Measurements from ENCODE around the gene MACROD2. TPM values are rescaled to one million over a fixed set of nuclear protein-coding genes. Genes with fewer than 3 reads are reported as not detected.

The MACROD2 gene
- total RNA-seq, 2 donors from 2014 or later, result 8.3 to 21.8 TPM

DNA sequence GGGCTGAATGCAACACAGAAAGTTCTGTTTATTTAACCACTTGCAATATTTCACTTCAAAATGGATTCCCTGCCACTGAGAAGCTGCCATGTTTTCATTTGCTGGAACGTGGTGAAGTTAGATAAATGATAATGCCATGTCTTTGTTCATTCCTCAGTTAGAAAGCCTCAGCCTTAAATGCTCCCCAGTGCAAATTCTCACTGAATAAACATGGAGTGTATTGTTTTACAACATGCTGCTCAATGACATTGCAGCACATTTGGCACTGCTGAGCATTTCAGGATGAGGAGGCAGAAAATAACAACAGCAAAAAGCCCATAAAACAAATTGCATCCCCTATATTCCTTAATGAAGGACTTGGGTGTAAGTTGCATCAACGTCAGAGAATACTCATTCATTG, 1255.9 kb downstream of the MACROD2 start:
- 36 to 45% methylated on average over 2 of the region's 2 CpGs for WGBS, 2 donors
- Histone ChIP-seq H3K4me1 (no peaks in the 10 kb centered on the region), H3K9me3 (no peaks in the 10 kb centered on the region), H3K27ac (no peak overlapping the region), H3K27me3 (no peaks in the 10 kb centered on the region), H3K4me3 (no peak overlapping the region), H3K36me3 (replicated peaks in 1 of 2; ENCODE audit: insufficient read depth in 1 of 2, low read depth in 2 of 2) (no peaks in the 10 kb centered on the region)
- ATAC-seq (no peak), DNase-seq (no peak)
- intact Hi-C loops (cut with DNase I), result no loop called here
- TF ChIP-seq POLR2A (IDR thresholded peaks at IDR 0.05) (no peak), CTCF (IDR thresholded peaks at IDR 0.05) (no peak)

DNA sequence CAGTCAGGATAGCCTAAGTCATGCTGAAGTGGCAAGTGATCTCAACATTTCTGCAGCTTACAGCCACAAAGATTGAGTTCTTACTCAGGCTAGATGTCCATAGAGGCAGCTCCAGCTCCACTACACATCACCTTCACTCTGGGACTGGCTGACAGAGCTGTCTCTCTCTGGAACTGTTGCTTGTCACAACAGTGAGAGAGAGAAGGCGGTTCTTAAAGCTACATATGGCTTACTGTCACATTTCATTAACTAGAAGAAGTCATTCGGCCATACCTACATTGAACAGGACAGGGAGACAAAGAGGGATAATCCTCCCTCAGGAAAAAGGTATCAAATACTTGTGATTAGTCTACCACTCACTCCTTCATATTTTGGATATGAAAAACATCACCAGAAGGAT, 1257.0 kb downstream of the MACROD2 start:
- DNase-seq, result no peak
- intact Hi-C loops (cut with DNase I), result no loop called here
- WGBS, 2 donors, result 70 to 77% methylated on average over 2 of the region's 2 CpGs
- H3K9me3 ChIP-seq, result no peaks in the 10 kb centered on the region
- H3K27ac ChIP-seq, result no peak overlapping the region
- ATAC-seq, result no peak
- H3K27me3 ChIP-seq, result no peaks in the 10 kb centered on the region
- no peak for TF ChIP-seq POLR2A (IDR thresholded peaks at IDR 0.05)
- TF ChIP-seq CTCF (IDR thresholded peaks at IDR 0.05), result no peak
- no peak overlapping the region for H3K4me3 ChIP-seq
- H3K36me3 ChIP-seq (replicated peaks in 1 of 2; ENCODE audit: insufficient read depth in 1 of 2, low read depth in 2 of 2), result no peaks in the 10 kb centered on the region
- no peaks in the 10 kb centered on the region for H3K4me1 ChIP-seq

DNA sequence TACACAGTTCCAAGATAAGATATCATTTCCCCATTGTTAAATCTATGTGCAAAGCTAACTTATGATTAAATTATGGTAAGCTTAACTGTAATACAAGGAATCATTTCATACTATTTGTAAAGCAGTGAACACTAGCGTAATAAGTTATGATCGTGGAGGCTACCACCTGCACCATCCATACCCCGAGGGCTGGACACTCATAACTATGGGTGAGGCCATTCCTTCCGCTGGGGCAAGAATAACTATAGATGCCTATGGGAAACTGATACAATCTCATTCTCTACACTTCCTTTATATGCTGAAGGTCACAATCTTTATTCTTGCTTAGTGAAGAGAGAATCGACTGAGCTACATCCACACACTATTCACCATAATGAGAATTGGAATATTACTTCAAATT, 1258.1 kb downstream of the MACROD2 start:
- H3K4me3 ChIP-seq, result no peak overlapping the region
- H3K9me3 ChIP-seq, result no peaks in the 10 kb centered on the region
- no peaks in the 10 kb centered on the region for H3K4me1 ChIP-seq
- no peaks in the 10 kb centered on the region for H3K27me3 ChIP-seq
- DNase-seq (no peak), ATAC-seq (no peak)
- intact Hi-C loops (cut with DNase I), result no loop called here
- H3K36me3 ChIP-seq (replicated peaks in 1 of 2; ENCODE audit: insufficient read depth in 1 of 2, low read depth in 2 of 2), result no peaks in the 10 kb centered on the region
- 82 to 91% methylated on average over 5 of the region's 5 CpGs for WGBS, 2 donors
- no peak overlapping the region for H3K27ac ChIP-seq
- TF ChIP-seq POLR2A (IDR thresholded peaks at IDR 0.05) (no peak), CTCF (IDR thresholded peaks at IDR 0.05) (no peak)

DNA sequence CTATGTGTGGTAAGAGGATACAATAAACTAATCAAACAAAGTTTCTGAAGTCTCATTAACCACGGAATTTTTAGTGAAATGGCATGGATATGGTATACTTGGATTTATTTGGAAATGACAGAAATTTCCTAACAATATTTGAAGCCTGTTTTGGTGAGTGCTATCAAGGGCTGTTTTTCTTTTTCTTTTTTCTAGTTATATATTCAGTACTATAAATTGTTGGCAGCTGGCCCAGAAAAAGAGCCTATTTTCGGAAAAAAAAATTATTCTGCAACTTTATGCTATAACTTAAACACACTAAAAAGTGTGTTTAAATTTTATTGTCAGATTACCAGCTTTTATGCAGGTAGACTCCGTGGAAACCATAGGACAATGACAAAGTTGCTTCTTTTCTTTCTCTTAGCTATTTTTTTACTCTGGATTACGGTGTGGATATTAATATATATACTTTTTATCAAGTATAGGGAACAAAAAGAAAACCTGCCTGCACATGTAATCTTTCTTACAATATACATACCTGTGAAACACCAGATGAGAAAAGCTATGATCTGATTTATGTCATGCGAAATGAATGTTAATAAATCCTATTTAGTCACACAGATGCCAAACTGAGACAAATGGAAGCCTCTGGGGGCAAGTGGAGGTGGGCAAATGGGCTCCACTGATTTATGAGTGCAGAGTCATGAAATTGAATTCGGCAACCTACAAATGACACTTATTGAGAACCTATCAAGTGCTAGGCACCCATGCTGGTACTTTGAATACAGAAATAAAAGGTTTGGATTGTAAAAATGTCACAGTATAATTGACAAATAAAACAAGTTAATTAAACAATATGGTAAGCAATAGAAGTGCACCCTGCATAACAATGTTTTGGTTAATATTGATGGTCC, 1261.6 kb downstream of the MACROD2 start:
- no peaks in the 10 kb centered on the region for H3K36me3 ChIP-seq (replicated peaks in 1 of 2; ENCODE audit: insufficient read depth in 1 of 2, low read depth in 2 of 2)
- DNase-seq (no peak), ATAC-seq (no peak)
- intact Hi-C loops (cut with DNase I), result no loop called here
- TF ChIP-seq POLR2A (IDR thresholded peaks at IDR 0.05) (no peak), CTCF (IDR thresholded peaks at IDR 0.05) (no peak)
- no peaks in the 10 kb centered on the region for H3K4me1 ChIP-seq
- no peaks in the 10 kb centered on the region for H3K9me3 ChIP-seq
- no peaks in the 10 kb centered on the region for H3K27me3 ChIP-seq
- H3K4me3 ChIP-seq, result no peak overlapping the region
- 64 to 73% methylated on average over 6 of the region's 6 CpGs for WGBS, 2 donors
- H3K27ac ChIP-seq, result no peak overlapping the region

GRCh38 chr20:15257569-15257870, 1262.2 kb downstream of the MACROD2 start:
- Histone ChIP-seq H3K4me3 (no peak overlapping the region), H3K9me3 (no peaks in the 10 kb centered on the region), H3K36me3 (replicated peaks in 1 of 2; ENCODE audit: insufficient read depth in 1 of 2, low read depth in 2 of 2) (no peaks in the 10 kb centered on the region), H3K27ac (no peak overlapping the region), H3K27me3 (no peaks in the 10 kb centered on the region), H3K4me1 (no peaks in the 10 kb centered on the region)
- ATAC-seq (no peak), DNase-seq (no peak)
- 68 to 77% methylated on average over 1 of the region's 1 CpG for WGBS, 2 donors
- intact Hi-C loops (cut with DNase I), result no loop called here
- TF ChIP-seq CTCF (IDR thresholded peaks at IDR 0.05), result no peak
- no peak for TF ChIP-seq POLR2A (IDR thresholded peaks at IDR 0.05)

Data from body of pancreas (tissue), 4 donors.